GM12864 (cell line): ENCODE results near the gene CALCOCO1.

Experiments
- DNase-seq: peaks from one replicate; pipeline ENCODE4 v3.0.0-alpha.2; 2011; ENCODE audit warnings: low read depth
- H3K4me3 ChIP-seq: 2 replicates; pipeline ENCODE4 v1.5.1; 2011; ENCODE audit warnings: mild to moderate bottlenecking, low read depth, low read length, control low read depth
- TF ChIP-seq, protein P1 (sequence below): IDR thresholded peaks from 2 replicates; pipeline ENCODE4 v1.5.1; 2011; ENCODE audit warnings: low read depth, mild to moderate bottlenecking, moderate library complexity, low read length, control low read depth, inconsistent platforms; ENCODE audit errors: missing control alignments

Gene CALCOCO1

DNA sequence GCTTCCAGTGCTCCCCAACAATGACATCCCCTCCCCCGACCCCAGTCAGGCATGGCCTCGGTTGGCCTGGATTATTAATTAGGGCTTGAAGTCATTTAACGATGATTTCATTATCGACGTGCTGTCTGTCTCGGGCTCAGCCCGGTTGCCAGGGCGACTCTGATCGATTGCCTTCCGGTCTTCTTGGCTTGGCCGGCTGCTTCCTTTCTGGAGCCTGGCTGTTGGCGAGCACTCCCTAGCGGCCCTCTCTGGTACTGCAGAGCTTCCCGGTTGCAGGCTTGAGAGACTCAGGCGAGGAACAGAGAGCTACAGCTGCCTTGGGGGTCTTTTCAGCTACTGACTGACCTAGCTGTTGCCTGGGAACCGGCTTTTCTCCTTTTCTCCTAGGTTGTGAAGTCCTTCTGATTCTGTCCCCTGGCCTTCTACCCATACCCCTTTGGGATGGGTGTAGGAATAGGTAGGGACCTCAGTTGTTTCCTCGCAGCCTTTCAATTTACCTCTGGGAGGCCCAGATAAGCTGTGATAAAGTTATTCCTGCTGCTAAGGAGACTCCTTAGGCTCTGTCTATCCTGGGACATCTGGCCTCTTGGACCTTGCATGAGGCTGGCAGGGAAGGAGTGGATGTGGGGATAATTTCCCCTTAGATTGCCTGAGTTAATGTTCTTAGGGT lies 30.0 kb upstream of the CALCOCO1 start:
- TF ChIP-seq, protein P1, sequence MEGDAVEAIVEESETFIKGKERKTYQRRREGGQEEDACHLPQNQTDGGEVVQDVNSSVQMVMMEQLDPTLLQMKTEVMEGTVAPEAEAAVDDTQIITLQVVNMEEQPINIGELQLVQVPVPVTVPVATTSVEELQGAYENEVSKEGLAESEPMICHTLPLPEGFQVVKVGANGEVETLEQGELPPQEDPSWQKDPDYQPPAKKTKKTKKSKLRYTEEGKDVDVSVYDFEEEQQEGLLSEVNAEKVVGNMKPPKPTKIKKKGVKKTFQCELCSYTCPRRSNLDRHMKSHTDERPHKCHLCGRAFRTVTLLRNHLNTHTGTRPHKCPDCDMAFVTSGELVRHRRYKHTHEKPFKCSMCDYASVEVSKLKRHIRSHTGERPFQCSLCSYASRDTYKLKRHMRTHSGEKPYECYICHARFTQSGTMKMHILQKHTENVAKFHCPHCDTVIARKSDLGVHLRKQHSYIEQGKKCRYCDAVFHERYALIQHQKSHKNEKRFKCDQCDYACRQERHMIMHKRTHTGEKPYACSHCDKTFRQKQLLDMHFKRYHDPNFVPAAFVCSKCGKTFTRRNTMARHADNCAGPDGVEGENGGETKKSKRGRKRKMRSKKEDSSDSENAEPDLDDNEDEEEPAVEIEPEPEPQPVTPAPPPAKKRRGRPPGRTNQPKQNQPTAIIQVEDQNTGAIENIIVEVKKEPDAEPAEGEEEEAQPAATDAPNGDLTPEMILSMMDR, result peak; percentile 98
- peak overlapping the region; percentile 22 for H3K4me3 ChIP-seq
- peak; percentile 72 for DNase-seq

DNA sequence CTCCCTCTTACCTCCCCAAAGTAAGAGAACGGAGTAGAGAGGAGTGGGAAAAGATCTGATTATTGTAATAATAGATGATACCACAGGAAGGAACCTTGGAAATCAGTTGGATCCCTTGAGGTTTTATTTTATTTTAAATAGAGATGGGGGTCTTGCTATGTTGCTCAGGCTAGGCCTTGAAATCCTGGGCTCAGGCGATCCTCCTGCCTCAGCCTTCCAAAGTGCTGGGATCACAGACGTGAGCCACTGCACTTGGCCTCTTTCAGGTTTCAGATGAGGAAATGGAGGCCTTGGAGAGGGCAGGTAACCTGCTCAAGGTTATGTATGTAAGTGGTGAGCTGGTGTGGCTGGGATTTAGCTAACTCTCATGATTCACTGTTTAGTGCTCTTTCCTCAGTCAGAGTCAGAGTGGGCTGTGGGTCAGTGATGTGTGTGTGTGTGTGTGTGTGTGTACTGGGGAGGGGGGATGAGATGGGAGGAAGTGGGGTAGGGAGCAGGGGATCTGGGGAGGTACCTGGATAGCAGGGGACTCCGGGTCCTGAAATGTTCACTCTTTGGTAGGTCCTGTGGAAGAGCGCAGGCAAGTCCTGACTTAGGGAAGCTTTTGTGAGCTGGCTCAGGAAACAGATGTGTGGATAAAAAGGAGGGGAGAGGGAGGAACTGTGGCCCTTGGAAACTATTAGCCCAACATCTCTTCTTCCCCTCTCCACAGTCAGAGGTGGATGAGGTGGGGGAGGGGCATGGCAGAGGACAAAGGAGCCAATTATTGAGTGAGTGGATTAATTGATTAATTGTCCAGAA lies 29.2 kb upstream of the CALCOCO1 start:
- no peak for DNase-seq
- TF ChIP-seq, protein P1, result no peak
- peak overlapping the region; percentile 22 for H3K4me3 ChIP-seq

DNA sequence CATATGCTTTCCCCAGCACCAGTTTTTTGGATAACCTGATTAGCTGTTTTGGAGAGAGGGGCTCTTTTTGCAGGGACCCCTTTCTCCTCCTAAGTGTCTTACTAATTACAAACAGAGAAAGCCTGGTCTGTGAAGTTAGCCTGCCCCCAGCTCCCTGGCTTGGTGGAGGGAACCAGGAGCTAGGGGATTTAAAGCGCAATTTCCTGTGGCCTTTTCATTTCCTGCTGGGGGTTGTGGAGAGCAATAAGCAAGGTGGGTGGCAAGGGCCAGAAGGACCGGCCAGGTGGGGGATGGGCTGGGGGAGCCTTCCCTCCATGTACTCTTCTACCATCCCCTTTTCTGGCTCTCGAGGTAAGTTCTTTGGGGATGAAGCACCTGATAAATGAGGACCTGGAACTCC lies 28.6 kb upstream of the CALCOCO1 start:
- H3K4me3 ChIP-seq, result no peak overlapping the region; the same call in 1 of the 2 replicates
- TF ChIP-seq, protein P1, result no peak
- DNase-seq, result no peak

DNA sequence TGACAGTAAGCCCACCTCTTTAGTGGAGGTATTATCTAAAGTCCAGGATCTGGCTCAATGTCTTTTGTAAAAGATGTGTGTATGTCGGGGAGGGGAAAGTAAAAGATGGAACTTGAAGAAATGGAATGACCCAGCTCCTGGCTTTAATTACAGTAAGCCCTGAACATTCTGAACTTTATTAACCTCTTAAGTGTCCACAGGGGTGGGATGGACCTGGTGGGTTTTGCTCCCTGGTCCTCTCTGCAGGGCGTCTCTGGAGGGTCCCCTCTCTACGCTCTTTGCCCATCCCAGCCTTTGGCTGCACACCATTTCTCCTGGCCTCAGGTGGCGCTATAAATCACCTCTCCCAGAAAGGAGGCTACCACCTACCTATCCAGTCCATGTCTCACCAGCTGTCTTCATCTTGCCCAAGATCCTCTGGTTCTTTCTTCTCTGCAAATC lies 28.2 kb upstream of the CALCOCO1 start:
- no peak for DNase-seq
- H3K4me3 ChIP-seq, result no peak overlapping the region
- TF ChIP-seq, protein P1, result peak; percentile 43

DNA sequence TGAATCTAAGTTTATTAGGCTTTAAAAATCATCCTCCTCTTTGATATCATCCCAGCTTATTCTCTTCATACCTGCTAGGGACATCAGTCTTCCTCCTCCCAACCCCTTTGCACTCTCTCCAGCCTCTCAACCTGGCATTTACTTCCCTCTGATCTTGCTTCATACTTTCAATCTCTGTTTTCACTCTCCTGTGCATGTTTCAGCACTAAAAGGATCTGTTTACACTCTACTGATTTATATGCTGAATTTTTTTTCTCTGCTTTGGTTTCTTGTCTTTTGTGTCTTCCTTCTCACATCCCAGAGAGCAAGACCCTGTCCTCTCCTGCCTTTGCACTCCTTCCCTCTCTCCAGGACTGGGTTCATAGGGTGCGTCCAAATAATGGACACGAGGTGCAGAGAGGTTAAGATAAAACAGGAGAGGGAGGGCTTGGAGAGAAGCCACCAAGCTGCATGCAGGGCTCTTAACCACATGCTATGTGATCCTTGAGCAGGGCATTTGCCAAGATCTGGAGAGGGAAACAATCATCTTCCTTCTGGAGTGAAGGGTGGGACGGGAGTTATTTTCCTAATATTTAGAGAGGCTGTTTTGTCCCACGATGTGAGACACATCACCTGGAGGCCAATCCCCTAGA lies 27.5 kb upstream of the CALCOCO1 start:
- peak overlapping the region; percentile 10; the same call in 1 of the 2 replicates for H3K4me3 ChIP-seq
- TF ChIP-seq, protein P1, result no peak
- no peak for DNase-seq

DNA sequence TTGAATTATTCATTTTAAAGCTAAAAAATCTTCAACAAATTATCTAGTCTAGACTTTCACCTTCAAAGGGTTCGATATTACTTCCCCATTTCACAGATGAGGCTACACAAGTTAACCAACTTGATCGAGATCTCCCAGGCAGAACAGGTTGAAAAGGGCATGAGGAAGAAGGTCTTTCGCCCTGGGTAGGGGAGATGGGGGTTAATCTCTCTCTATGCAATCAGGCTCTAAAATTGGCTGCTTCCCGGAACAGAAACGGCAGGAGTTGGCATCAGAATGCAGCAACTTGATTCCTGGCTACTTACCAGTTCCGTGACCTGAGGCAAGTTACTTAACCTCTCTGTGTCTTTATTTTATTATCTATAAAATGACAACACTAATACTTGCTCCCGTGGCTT lies 26.9 kb upstream of the CALCOCO1 start:
- H3K4me3 ChIP-seq, result no peak overlapping the region; the same call in 1 of the 2 replicates
- TF ChIP-seq, protein P1, result no peak
- DNase-seq, result no peak
